Measurements from ENCODE around the gene GSDME.

The GSDME gene

DNA sequence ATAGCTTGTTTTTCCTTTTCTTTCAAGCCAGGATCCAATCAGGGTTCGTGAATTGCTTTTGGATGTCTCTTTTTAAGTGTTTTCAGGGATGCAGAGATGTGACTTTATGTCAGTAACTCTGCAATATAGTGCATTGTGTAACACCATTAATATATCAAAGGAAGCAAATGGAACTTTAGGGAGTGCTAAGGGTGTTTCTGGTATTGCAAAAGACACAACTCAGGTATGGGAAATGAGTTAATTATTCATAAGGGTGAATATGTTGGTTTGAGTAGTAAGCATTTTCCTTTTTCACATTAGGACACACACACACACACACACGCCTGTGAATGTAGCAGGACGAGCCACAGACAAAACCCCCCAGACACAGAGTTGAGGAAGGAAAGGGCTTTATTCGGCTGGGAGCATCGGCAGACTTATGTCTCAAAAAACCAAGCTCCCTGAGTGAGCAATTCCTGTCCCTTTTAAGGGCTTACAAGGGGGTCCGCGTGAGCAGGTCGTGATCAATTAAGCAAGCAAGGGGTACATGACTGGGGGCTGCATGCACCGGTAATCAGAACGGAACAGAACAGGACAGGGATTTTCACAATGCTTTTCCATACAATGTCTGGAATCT lies 31.8 kb upstream of the GSDME start:
- H3K9me3 ChIP-seq (ENCODE audit: insufficient read depth, low read depth, low read length) = peaks cover 18% of the 10 kb centered on the region
- no peaks in the 10 kb centered on the region for H3K27me3 ChIP-seq (ENCODE audit: insufficient read depth, low read length)
- H3K4me1 ChIP-seq (ENCODE audit: insufficient read depth, low read length) = no peaks in the 10 kb centered on the region
- no peak overlapping the region for H3K4me3 ChIP-seq (ENCODE audit: low read length)
- H3K36me3 ChIP-seq (ENCODE audit: insufficient read depth, low read depth, low read length) = no peaks in the 10 kb centered on the region
- H3K9ac ChIP-seq (ENCODE audit: low read depth, low read length) = no peak overlapping the region
- H3K27ac ChIP-seq (ENCODE audit: low read length) = no peak overlapping the region

DNA sequence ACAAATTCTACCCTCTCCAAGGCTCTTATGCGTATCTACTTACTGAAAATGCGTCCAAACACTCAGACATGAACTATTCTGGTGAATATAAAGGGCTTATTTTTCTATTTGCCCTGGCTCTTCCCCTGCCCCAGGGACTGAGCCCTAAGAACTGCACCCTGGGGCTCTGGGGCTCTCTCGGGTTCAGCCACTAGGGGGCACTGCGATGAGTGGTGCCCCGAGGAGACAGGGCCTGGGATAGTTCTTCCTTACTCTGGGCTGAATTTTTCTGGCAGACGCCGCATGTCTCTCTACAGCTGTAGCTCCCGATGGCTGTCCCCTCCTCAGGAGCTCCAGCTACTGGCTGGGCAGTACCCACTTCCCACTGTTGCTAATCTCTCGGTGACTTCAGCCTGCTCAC lies 30.8 kb upstream of the GSDME start:
- Histone ChIP-seq H3K9me3 (ENCODE audit: insufficient read depth, low read depth, low read length) (peaks cover 25% of the 10 kb centered on the region), H3K27me3 (ENCODE audit: insufficient read depth, low read length) (no peaks in the 10 kb centered on the region), H3K9ac (ENCODE audit: low read depth, low read length) (no peak overlapping the region), H3K27ac (ENCODE audit: low read length) (no peak overlapping the region), H3K36me3 (ENCODE audit: insufficient read depth, low read depth, low read length) (no peaks in the 10 kb centered on the region), H3K4me1 (ENCODE audit: insufficient read depth, low read length) (no peaks in the 10 kb centered on the region), H3K4me3 (ENCODE audit: low read length) (no peak overlapping the region)

DNA sequence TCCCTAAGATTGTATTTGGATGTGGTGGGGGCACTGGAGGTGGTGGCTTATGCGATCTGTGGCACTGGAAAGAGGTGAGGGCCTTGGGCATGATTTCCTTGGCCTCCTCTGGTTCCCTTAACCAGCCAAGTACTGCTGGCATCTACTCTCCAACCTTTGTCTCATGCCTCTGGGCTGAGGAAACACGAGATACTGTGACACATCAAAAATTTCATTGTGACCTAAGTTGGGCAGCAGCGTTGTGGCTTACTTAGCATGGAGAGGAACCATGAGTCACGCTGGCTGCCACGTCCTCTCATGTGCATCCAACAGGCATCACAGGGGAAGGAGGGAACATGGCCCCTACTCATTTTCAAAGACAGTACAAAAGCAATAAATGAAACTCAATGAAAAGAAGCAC lies 29.7 kb upstream of the GSDME start:
- peaks cover 29% of the 10 kb centered on the region for H3K9me3 ChIP-seq (ENCODE audit: insufficient read depth, low read depth, low read length)
- no peaks in the 10 kb centered on the region for H3K4me1 ChIP-seq (ENCODE audit: insufficient read depth, low read length)
- no peak overlapping the region for H3K27ac ChIP-seq (ENCODE audit: low read length)
- no peaks in the 10 kb centered on the region for H3K36me3 ChIP-seq (ENCODE audit: insufficient read depth, low read depth, low read length)
- no peak overlapping the region for H3K9ac ChIP-seq (ENCODE audit: low read depth, low read length)
- H3K27me3 ChIP-seq (ENCODE audit: insufficient read depth, low read length) = no peaks in the 10 kb centered on the region
- no peak overlapping the region for H3K4me3 ChIP-seq (ENCODE audit: low read length)

DNA sequence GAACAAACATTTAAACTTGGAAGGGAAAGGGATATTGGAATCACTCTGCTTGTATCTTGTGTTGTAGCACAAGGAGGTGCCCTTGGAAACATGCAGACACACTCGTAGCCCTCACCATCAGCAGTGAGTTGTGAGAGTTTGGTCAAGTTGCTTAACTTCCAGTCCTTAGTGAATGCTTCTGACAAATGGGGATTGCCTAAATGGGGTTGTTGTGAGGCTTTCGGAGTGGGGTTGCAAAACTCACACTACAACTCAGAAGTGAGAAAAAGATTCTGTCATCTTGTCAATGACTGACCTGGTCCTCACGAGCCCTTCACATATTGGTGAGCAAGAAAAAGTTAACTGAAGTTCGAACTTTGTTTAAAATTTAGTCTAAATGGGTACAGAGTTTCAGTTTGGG lies 29.0 kb upstream of the GSDME start:
- H3K27me3 ChIP-seq (ENCODE audit: insufficient read depth, low read length) = no peaks in the 10 kb centered on the region
- H3K4me1 ChIP-seq (ENCODE audit: insufficient read depth, low read length) = no peaks in the 10 kb centered on the region
- peaks cover 29% of the 10 kb centered on the region for H3K9me3 ChIP-seq (ENCODE audit: insufficient read depth, low read depth, low read length)
- no peak overlapping the region for H3K27ac ChIP-seq (ENCODE audit: low read length)
- H3K4me3 ChIP-seq (ENCODE audit: low read length) = no peak overlapping the region
- no peaks in the 10 kb centered on the region for H3K36me3 ChIP-seq (ENCODE audit: insufficient read depth, low read depth, low read length)
- H3K9ac ChIP-seq (ENCODE audit: low read depth, low read length) = no peak overlapping the region

GRCh38 chr7:24784277-24784676 lies 27.0 kb upstream of the GSDME start:
- peaks cover 22% of the 10 kb centered on the region for H3K9me3 ChIP-seq (ENCODE audit: insufficient read depth, low read depth, low read length)
- no peaks in the 10 kb centered on the region for H3K4me1 ChIP-seq (ENCODE audit: insufficient read depth, low read length)
- H3K36me3 ChIP-seq (ENCODE audit: insufficient read depth, low read depth, low read length) = no peaks in the 10 kb centered on the region
- no peak overlapping the region for H3K27ac ChIP-seq (ENCODE audit: low read length)
- no peaks in the 10 kb centered on the region for H3K27me3 ChIP-seq (ENCODE audit: insufficient read depth, low read length)
- no peak overlapping the region for H3K9ac ChIP-seq (ENCODE audit: low read depth, low read length)
- no peak overlapping the region for H3K4me3 ChIP-seq (ENCODE audit: low read length)

DNA sequence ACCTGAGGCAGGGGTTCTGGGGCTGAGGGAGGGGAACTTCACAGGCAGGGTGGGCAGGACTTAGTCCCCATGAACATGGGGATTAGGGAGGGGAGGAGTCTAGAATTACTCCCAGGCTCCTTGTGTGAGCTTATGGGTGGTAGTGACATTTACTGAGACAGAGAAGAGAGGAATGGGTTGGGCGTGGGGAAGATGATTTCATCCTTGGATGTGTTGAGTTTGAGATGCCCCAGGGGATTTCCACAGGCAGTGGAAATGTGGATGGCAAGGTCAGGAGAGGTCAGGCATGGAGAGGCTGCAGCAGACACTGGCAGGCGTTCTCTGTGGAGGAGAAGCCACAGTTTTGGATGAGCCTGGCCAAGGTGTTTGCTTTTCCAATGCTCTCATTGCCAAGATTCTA lies 26.4 kb upstream of the GSDME start:
- Histone ChIP-seq H3K36me3 (ENCODE audit: insufficient read depth, low read depth, low read length) (no peaks in the 10 kb centered on the region), H3K4me3 (ENCODE audit: low read length) (no peak overlapping the region), H3K4me1 (ENCODE audit: insufficient read depth, low read length) (no peaks in the 10 kb centered on the region), H3K9me3 (ENCODE audit: insufficient read depth, low read depth, low read length) (peaks cover 16% of the 10 kb centered on the region), H3K27me3 (ENCODE audit: insufficient read depth, low read length) (no peaks in the 10 kb centered on the region), H3K27ac (ENCODE audit: low read length) (no peak overlapping the region), H3K9ac (ENCODE audit: low read depth, low read length) (no peak overlapping the region)

DNA sequence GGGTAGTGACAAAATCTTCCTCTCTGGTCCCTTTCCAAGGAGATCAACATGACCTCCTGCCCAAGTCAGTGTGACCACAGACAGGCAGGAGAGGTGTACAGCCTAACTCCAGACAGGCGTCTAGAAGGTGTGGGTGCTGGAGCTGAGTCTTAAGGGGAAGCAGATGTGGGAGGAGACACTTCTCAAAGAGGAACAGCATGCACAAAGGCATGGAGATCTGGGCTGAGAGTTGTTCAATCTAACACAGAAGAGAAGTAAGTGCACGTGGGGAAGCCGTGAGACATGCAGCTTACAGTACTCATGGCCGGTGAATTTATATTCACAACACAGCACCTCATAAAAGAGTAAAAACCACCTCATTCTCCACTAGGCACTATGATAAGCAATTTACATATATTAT lies 23.8 kb upstream of the GSDME start:
- H3K4me1 ChIP-seq (ENCODE audit: insufficient read depth, low read length) = no peaks in the 10 kb centered on the region
- H3K4me3 ChIP-seq (ENCODE audit: low read length) = no peak overlapping the region
- peaks cover 11% of the 10 kb centered on the region for H3K9me3 ChIP-seq (ENCODE audit: insufficient read depth, low read depth, low read length)
- H3K27ac ChIP-seq (ENCODE audit: low read length) = no peak overlapping the region
- no peaks in the 10 kb centered on the region for H3K27me3 ChIP-seq (ENCODE audit: insufficient read depth, low read length)
- no peak overlapping the region for H3K9ac ChIP-seq (ENCODE audit: low read depth, low read length)
- no peaks in the 10 kb centered on the region for H3K36me3 ChIP-seq (ENCODE audit: insufficient read depth, low read depth, low read length)

DNA sequence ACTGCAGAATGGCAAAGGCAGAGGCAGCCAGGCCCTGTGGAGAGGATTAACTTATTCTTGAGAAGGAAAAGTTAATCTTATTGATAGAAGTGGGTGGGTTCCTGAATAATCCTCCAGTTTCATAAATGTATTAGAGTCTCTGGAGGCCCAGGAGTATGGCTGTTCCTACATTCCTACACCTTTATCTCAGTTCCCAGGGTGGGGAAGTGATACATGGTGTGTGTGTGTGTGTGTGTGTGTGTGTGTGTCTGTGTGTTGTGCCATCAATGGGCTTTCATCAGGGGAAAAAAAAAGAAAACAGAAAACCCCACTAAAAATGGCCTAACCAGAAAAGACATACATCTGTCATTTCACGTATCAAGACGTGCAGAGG lies 22.0 kb upstream of the GSDME start:
- no peak overlapping the region for H3K9ac ChIP-seq (ENCODE audit: low read depth, low read length)
- H3K9me3 ChIP-seq (ENCODE audit: insufficient read depth, low read depth, low read length) = peaks cover 11% of the 10 kb centered on the region
- H3K27ac ChIP-seq (ENCODE audit: low read length) = no peak overlapping the region
- H3K27me3 ChIP-seq (ENCODE audit: insufficient read depth, low read length) = no peaks in the 10 kb centered on the region
- no peaks in the 10 kb centered on the region for H3K36me3 ChIP-seq (ENCODE audit: insufficient read depth, low read depth, low read length)
- no peak overlapping the region for H3K4me3 ChIP-seq (ENCODE audit: low read length)
- H3K4me1 ChIP-seq (ENCODE audit: insufficient read depth, low read length) = no peaks in the 10 kb centered on the region

DNA sequence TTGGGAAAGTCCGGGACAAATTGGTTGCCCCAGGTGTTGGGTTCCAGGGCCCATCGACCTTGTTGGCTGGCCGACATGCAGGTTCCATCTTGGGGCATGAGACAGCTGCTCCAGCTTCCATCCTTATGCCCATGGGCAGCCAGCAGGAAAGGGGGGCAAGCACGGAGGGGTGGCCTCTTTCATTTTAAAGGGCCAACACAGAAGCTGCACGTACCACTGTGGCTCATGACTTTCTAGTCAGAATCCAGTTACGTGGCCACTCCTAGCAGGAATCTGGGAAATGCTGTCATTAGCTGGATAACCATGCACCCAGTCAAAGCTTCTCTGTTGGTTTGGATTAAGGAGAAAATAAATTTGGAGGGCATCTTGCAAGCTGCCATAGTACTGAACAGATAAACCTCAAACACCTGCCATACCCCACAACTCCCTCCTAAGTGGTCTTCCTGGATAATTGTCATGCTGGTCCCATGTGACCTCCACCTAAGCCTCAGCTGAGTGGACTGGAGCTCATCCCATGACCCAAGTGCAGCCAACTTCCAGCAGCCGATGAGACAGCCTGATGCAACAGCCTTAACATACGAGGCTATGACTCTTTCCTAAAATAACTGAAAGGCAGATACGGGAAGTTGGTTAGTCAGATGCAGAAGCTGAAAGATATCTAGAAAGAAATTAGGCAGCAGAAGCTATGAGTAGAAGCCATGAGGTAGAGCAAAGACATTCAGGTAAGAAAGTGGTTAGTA lies 21.4 kb upstream of the GSDME start:
- H3K27ac ChIP-seq (ENCODE audit: low read length) = no peak overlapping the region
- no peak overlapping the region for H3K9ac ChIP-seq (ENCODE audit: low read depth, low read length)
- no peaks in the 10 kb centered on the region for H3K4me1 ChIP-seq (ENCODE audit: insufficient read depth, low read length)
- no peaks in the 10 kb centered on the region for H3K36me3 ChIP-seq (ENCODE audit: insufficient read depth, low read depth, low read length)
- H3K27me3 ChIP-seq (ENCODE audit: insufficient read depth, low read length) = no peaks in the 10 kb centered on the region
- no peak overlapping the region for H3K4me3 ChIP-seq (ENCODE audit: low read length)
- peaks cover 10% of the 10 kb centered on the region for H3K9me3 ChIP-seq (ENCODE audit: insufficient read depth, low read depth, low read length)

- H3K27me3 ChIP-seq (ENCODE audit: insufficient read depth, low read length) = no peaks in the 10 kb centered on the region
- H3K4me1 ChIP-seq (ENCODE audit: insufficient read depth, low read length) = no peaks in the 10 kb centered on the region
- no peak overlapping the region for H3K27ac ChIP-seq (ENCODE audit: low read length)
- H3K9ac ChIP-seq (ENCODE audit: low read depth, low read length) = no peak overlapping the region
- H3K9me3 ChIP-seq (ENCODE audit: insufficient read depth, low read depth, low read length) = 0 out of 2 replicates have a peak, but pooled peaks cover under 1% of the 10 kb centered on the region
- no peak overlapping the region for H3K4me3 ChIP-seq (ENCODE audit: low read length)
- H3K36me3 ChIP-seq (ENCODE audit: insufficient read depth, low read depth, low read length) = no peaks in the 10 kb centered on the region
Measured at GRCh38 chr7:24777806-24778205, 20.5 kb upstream of the GSDME start.

DNA sequence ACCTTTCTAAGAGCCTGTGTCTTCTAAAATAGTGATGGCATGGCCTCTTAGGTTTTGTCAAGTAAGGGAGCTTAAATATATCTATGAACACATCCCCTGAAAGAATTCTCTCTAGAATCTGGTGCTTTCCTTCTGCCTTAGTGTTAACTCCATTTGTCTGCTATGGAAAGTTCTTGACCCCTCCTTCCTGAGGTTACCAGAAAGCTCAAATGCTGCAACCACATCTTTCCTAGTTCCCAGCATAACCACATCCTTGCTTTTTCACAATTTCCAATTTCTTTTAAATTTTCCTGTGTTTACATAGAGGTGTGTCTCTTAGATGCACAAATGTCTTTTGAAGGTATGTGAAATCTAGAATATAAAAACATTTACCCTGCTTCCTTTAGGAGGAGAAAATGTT lies 16.4 kb upstream of the GSDME start:
- Histone ChIP-seq H3K9me3 (ENCODE audit: insufficient read depth, low read depth, low read length) (no peaks in the 10 kb centered on the region), H3K4me1 (ENCODE audit: insufficient read depth, low read length) (no peaks in the 10 kb centered on the region), H3K9ac (ENCODE audit: low read depth, low read length) (no peak overlapping the region), H3K36me3 (ENCODE audit: insufficient read depth, low read depth, low read length) (no peaks in the 10 kb centered on the region), H3K27me3 (ENCODE audit: insufficient read depth, low read length) (no peaks in the 10 kb centered on the region), H3K4me3 (ENCODE audit: low read length) (no peak overlapping the region), H3K27ac (ENCODE audit: low read length) (no peak overlapping the region)

GRCh38 chr7:24769851-24770250 lies 12.6 kb upstream of the GSDME start:
- Histone ChIP-seq H3K27me3 (ENCODE audit: insufficient read depth, low read length) (no peaks in the 10 kb centered on the region), H3K9me3 (ENCODE audit: insufficient read depth, low read depth, low read length) (no peaks in the 10 kb centered on the region), H3K36me3 (ENCODE audit: insufficient read depth, low read depth, low read length) (no peaks in the 10 kb centered on the region), H3K9ac (ENCODE audit: low read depth, low read length) (no peak overlapping the region), H3K27ac (ENCODE audit: low read length) (no peak overlapping the region), H3K4me1 (ENCODE audit: insufficient read depth, low read length) (no peaks in the 10 kb centered on the region), H3K4me3 (ENCODE audit: low read length) (no peak overlapping the region)
